ENCODE data around the gene CYP3A5. TPM values are rescaled to one million over a fixed set of nuclear protein-coding genes. Genes with fewer than 3 reads are reported as not detected.

CYP3A5 gene
- total RNA-seq, 1 donor from 2014 or later = not detected

DNA sequence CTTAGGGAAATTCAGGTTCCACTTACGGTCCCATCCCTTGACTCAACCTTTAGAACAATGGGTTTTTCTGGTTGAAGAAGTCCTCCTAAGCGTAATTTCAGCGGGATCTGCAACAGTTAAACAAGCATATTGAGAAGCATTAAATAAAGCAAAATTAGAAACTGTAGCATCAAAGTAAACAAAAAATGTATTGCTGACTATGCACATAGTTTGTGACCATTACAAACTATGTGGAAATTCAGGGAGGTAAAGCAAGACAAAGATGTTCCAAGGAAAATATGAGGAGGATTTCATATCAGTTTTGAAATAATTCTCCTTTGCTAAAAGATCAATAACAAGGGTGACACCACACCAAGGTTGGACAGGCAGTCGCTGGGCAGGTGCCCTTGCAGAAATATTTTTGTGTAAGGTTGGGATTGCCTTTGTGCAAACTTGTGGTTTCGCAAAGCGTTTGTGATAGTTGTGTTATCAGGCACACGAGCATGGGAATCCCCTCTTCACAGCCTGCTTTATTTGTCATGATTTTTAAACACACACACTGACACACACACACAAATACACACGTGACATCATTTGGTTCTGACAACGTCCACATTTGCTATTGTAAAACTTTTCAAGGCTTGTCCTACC lies 5.4 kb upstream of the CYP3A5 start:
- Histone ChIP-seq H3K36me3 (no peaks in the 10 kb centered on the region), H3K27ac (replicated peaks) (no peak overlapping the region), H3K4me1 (no peaks in the 10 kb centered on the region), H3K4me3 (no peak overlapping the region), H3K9me3 (replicated peaks) (peaks cover 14% of the 10 kb centered on the region), H3K27me3 (ENCODE audit: low read depth) (no peaks in the 10 kb centered on the region)
- intact Hi-C loops (cut with micrococcal nuclease) = no loop called here
- TF ChIP-seq, protein P1, sequence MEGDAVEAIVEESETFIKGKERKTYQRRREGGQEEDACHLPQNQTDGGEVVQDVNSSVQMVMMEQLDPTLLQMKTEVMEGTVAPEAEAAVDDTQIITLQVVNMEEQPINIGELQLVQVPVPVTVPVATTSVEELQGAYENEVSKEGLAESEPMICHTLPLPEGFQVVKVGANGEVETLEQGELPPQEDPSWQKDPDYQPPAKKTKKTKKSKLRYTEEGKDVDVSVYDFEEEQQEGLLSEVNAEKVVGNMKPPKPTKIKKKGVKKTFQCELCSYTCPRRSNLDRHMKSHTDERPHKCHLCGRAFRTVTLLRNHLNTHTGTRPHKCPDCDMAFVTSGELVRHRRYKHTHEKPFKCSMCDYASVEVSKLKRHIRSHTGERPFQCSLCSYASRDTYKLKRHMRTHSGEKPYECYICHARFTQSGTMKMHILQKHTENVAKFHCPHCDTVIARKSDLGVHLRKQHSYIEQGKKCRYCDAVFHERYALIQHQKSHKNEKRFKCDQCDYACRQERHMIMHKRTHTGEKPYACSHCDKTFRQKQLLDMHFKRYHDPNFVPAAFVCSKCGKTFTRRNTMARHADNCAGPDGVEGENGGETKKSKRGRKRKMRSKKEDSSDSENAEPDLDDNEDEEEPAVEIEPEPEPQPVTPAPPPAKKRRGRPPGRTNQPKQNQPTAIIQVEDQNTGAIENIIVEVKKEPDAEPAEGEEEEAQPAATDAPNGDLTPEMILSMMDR (IDR thresholded peaks at IDR 0.05; ENCODE audit: borderline replicate concordance) = no peak
- DNase-seq = no peak

DNA sequence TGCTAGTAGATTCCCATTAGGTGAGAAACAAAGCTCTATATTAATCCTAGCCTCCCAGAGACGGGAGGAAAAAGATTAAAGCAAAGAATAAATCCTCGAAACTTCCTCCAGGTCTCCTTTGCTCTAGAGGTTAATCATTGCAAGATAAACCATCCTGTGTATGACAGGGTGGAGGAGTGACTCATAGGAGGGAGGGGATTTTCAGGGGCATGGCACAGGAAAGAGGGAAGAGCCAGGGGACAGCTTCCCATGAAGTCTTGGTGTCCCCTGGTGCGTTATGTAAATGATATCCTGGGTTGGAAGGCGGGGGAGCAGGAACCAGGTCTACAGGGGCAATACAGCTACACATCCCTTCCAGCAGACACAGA lies 780 bp downstream of the CYP3A5 start:
- Histone ChIP-seq H3K36me3 (no peaks in the 10 kb centered on the region), H3K4me3 (no peak overlapping the region)

DNA sequence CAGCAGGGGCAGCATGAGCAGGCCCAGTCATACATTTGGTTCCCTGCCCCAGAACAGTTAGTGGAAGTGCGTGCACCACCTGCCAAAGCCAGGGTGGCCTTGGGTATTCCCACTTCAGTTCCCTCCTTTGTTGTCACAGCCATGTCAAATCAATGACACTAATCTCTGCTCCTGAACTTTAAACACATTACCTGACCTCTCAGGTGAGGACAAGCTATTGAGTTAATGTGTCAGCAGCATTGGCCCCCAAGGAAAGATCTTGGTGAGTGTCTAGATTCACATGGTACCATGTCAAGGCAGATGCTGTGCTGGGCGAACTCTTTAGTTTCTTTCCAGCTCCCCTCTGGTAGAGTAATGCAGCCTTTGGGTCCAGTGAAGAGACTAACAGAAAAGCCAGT lies 2.1 kb downstream of the CYP3A5 start:
- no peak for DNase-seq
- no peaks in the 10 kb centered on the region for H3K36me3 ChIP-seq
- no peak overlapping the region for H3K27ac ChIP-seq (replicated peaks)
- TF ChIP-seq, protein P1 (IDR thresholded peaks at IDR 0.05; ENCODE audit: borderline replicate concordance) = no peak
- no peak overlapping the region for H3K4me3 ChIP-seq
- no peaks in the 10 kb centered on the region for H3K27me3 ChIP-seq (ENCODE audit: low read depth)
- intact Hi-C loops (cut with micrococcal nuclease) = no loop called here
- peaks cover 9% of the 10 kb centered on the region for H3K4me1 ChIP-seq
- H3K9me3 ChIP-seq (replicated peaks) = peaks cover 14% of the 10 kb centered on the region

More for the DNA sequence above, 780 bp downstream of the CYP3A5 start:
- intact Hi-C loops (cut with micrococcal nuclease) = no loop called here
- TF ChIP-seq, protein P1 (IDR thresholded peaks at IDR 0.05; ENCODE audit: borderline replicate concordance) = no peak
- H3K9me3 ChIP-seq (replicated peaks) = peaks cover 14% of the 10 kb centered on the region
- no peak overlapping the region for H3K27ac ChIP-seq (replicated peaks)
- no peaks in the 10 kb centered on the region for H3K27me3 ChIP-seq (ENCODE audit: low read depth)
- no peak for DNase-seq
- peaks cover 9% of the 10 kb centered on the region for H3K4me1 ChIP-seq

DNA sequence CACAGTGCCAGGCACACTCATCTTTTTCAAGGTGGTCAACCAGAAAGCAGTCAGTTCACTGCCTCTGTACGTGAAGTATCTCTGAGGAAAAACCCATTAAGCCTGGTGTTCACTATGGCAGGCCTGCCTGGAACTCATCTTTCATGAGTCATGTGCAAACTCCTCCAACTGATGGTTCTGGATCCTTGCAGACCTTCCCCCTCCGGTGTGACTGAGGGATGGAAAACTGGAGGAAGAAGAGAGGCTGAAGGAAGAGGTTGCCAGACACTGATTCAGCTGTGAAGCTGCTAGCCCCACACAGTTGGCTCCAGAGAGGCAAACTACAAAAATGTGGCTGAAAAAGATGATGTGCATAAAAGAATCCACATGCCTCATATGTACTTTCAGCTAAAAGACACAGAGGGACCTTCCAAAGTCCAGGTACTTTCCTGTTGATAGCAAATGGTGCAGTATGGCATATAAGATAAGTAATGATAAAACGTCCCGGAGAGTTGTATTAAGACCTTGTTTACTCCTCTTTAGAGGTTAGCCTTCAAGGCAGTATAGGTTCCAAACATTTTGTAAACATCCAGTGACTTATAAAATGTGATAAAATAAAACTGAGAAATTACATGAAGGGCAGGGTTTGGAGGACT lies 2.7 kb downstream of the CYP3A5 start:
- no peak for DNase-seq
- no peak overlapping the region for H3K4me3 ChIP-seq
- H3K36me3 ChIP-seq = no peaks in the 10 kb centered on the region
- intact Hi-C loops (cut with micrococcal nuclease) = no loop called here
- H3K27me3 ChIP-seq (ENCODE audit: low read depth) = no peaks in the 10 kb centered on the region
- TF ChIP-seq, protein P1 (IDR thresholded peaks at IDR 0.05; ENCODE audit: borderline replicate concordance) = no peak
- no peak overlapping the region for H3K27ac ChIP-seq (replicated peaks)
- peaks cover 9% of the 10 kb centered on the region for H3K4me1 ChIP-seq
- peaks cover 9% of the 10 kb centered on the region for H3K9me3 ChIP-seq (replicated peaks)

DNA sequence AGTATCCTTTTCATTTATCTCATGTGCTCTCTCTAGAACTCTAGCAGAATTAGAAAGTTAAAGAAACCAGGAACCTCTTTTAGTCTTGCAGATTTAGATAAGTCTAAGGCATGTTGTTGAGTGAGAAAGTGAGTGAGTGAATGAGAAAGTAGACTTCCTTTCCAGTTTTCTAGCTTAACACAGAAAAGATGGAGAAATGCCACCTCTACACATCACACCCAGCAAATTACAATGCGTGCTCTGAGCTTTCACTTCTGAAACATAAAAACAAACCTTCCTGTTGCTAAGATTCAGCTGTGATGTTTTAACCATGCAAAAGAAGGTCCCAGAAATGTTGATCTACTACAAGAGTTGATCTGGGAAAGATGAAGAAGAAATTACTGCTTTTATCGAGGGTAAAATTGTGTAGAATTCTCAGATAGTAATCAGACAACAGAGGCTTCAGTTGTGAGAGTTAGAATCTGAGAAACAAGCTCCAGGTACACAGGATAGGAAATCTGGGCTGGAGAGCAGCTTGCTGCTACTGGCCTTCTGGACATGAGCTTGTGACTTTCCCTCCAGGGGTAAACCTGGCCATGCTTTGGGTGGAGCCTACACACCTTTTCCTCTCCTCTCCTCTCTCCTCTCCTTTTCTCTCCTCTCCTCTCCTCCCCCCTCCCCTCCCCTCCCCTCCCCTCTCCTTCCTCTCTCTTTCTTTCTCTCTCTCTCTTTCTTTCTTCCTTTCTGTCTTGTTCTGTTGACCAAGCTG lies 4.6 kb downstream of the CYP3A5 start:
- H3K27me3 ChIP-seq (ENCODE audit: low read depth) = no peaks in the 10 kb centered on the region
- peaks cover 9% of the 10 kb centered on the region for H3K4me1 ChIP-seq
- TF ChIP-seq, protein P1 (IDR thresholded peaks at IDR 0.05; ENCODE audit: borderline replicate concordance) = no peak
- no peak overlapping the region for H3K4me3 ChIP-seq
- H3K36me3 ChIP-seq = no peaks in the 10 kb centered on the region
- intact Hi-C loops (cut with micrococcal nuclease) = no loop called here
- no peaks in the 10 kb centered on the region for H3K9me3 ChIP-seq (replicated peaks)
- DNase-seq = no peak
- H3K27ac ChIP-seq (replicated peaks) = no peak overlapping the region
